Activated naive CD4-positive, alpha-beta T cell treated with anti-CD3 and anti-CD28 coated beads for 36 hours (primary cell): ENCODE results near the gene ZNF367. TPM values are rescaled to one million over a fixed set of nuclear protein-coding genes. Genes with fewer than 3 reads are reported as not detected.

ENCODE experiments used
- CTCF ChIA-PET: fragments of 350-600 bp; sonication (Branson Sonifier 250); formaldehyde crosslinking; loops from one replicate; lab custom pipeline; 2021; ENCODE audit warnings: antibody characterized with exemption; lab: Charles Lee
- DNase-seq: peaks from one replicate; pipeline ENCODE4 v3.0.0-alpha.2; 2020
- H3K27ac Mint-ChIP-seq: one replicate; pipeline ENCODE4 v1.8.0; 2021; ENCODE audit warnings: mild to moderate bottlenecking, mixed read lengths
- H3K27me3 Mint-ChIP-seq: one replicate; pipeline ENCODE4 v1.8.0; 2021; ENCODE audit warnings: low read depth, mixed read lengths
- H3K36me3 Mint-ChIP-seq: one replicate; pipeline ENCODE4 v1.8.0; 2021; ENCODE audit warnings: low read depth, mixed read lengths
- H3K4me1 Mint-ChIP-seq: one replicate; pipeline ENCODE4 v1.8.0; 2021; ENCODE audit warnings: low read depth, mixed read lengths
- H3K4me3 Mint-ChIP-seq: one replicate; pipeline ENCODE4 v1.8.0; 2021; ENCODE audit warnings: mild to moderate bottlenecking, moderate library complexity, mixed read lengths
- H3K9me3 Mint-ChIP-seq: one replicate; pipeline ENCODE4 v1.8.0; 2021; ENCODE audit warnings: mixed read lengths
- intact Hi-C: fragments of 100-400 bp; cut with micrococcal nuclease; formaldehyde crosslinking; loops from one replicate; pipeline ENCODE4 v1.15.1; 2023
- total RNA-seq, 2 experiments: library from RNA; stranded (reverse); gene quantifications; one replicate each; pipeline ENCODE4 v1.2.3, GENCODE V29; 2021

ZNF367 gene
- total RNA-seq, 2 experiments from 2014 or later, result 35.8 to 36.1 TPM

DNA sequence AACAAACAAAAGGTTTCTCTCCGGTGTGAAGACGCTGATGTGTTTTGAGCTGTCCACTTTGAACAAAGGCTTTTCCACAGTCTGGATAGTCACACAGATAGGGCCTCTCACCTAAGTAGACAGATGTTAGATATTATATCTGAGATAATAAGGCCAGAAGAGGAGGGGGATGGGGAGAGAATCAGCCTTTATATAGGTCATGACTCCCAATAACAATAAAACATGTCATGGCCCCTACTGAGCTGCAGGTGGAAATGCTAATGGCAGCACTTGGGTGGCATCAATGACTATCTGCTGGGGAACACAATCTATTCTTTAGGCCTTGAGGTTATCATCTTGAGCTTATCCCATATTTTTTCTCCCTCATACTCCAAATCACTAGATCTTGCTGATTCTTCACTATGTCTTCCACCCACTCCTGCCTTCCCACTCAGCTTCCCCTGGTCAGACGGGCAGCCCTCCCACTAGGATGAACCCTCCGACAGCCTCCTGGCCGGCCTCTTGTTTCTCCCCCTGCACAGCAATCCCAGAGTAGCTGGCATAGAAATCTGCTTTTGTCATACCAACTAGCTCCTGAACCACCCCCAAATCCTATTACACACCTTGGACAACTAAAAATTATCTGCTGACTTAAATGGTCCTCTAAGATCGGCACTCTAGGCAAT lies 23.2 kb downstream of the ZNF367 start:
- CTCF ChIA-PET, result no interaction called here
- DNase-seq, result no peak
- Mint-ChIP-seq H3K27ac (no peak overlapping the region), H3K9me3 (no peaks in the 10 kb centered on the region), H3K27me3 (no peaks in the 10 kb centered on the region), H3K4me1 (peaks cover 16% of the 10 kb centered on the region), H3K4me3 (no peak overlapping the region), H3K36me3 (peaks cover 55% of the 10 kb centered on the region)
- intact Hi-C loops, result no loop called here

DNA sequence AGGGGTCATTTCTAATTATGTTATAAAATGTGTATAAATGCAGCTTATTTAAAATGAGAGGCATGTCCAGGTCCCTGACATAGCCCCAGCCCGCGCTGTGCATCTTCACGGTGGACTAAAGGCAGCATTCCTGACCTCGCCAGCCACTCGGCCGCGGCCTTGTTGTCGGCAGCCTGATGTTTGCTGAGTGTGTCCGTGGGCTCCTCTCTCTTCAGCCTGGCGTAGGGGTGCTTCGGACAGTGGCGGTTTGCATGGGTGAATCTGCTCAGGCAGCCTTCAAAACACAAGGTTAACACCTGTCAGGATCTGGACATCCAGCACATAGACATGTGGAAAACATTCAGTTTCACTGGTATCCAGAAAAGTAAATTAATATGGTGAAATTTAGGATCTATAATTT lies 25.9 kb downstream of the ZNF367 start:
- intact Hi-C loops, result no loop called here

DNA sequence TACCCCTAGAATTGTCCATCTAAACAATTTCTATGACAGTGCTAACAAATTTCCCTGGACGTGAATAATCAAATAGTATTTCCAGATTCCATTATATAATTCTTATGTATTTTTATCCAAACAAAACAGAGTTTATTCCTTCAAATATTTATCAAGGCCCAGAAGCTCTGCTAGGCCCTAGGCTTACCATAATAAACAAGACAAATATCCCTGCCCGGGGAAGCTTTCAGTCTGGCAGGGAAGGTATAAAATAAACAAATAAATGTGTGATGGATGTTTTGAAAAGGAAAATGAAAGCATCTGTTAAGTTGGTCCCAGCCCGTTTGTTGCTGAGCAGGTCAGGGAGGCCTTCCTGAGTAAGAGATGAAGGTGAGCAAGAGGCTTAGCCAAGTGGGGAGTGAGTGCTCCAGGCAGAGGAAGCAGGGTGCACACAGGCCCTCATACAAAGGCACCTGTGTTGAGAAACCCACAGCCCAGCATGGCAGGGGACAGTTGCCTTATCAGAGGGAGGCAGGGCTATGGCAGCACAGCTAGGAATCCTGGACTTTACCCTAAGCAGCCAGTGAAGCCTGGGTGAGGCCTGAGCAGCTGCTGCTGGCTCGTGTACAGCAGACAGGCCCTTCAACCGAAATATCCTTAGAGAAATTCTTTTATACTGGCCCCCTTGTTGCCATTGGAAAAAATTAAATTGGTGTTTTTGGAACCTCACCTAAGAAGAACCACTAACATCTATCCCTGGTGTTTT lies 27.0 kb downstream of the ZNF367 start:
- intact Hi-C loops, result no loop called here
- Mint-ChIP-seq H3K36me3 (peaks cover 45% of the 10 kb centered on the region), H3K27ac (no peak overlapping the region), H3K9me3 (no peaks in the 10 kb centered on the region), H3K4me1 (peaks cover 2% of the 10 kb centered on the region), H3K27me3 (no peaks in the 10 kb centered on the region), H3K4me3 (no peak overlapping the region)
- no peak for DNase-seq
- CTCF ChIA-PET, result interaction anchor here (0.6 to 1.3 kb wide), 2 partner anchors 51 to 250 kb away, joined by 3 to 6 read pairs; no protein-coding TSS in a partner anchor

More for the DNA sequence above, 25.9 kb downstream of the ZNF367 start:
- no peak for DNase-seq
- Mint-ChIP-seq H3K4me3 (no peak overlapping the region), H3K36me3 (peaks cover 45% of the 10 kb centered on the region), H3K27ac (no peak overlapping the region), H3K27me3 (no peaks in the 10 kb centered on the region), H3K4me1 (peaks cover 2% of the 10 kb centered on the region), H3K9me3 (no peaks in the 10 kb centered on the region)
- CTCF ChIA-PET, result no interaction called here

DNA sequence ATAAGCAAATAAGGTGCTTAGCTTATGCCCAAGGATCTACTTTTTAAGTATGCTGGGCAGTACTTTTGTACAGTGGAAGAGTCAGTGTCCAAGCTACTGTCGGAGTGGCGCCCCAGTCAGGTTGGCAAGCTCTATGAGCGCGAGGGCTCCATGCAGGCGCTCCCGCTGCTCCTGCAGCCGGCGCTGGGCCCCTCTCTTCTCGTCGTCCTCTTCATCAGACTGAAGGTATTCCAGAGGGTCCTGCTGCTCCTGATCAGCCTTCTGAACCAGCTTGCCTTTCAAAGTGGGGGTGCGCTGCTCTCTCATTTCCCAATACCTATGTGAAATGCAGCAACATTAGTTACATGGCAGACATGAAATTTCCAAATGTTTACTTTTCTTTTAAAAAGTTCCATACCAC lies 30.0 kb downstream of the ZNF367 start:
- H3K4me1 Mint-ChIP-seq, result peaks cover 9% of the 10 kb centered on the region
- intact Hi-C loops, result no loop called here

DNA sequence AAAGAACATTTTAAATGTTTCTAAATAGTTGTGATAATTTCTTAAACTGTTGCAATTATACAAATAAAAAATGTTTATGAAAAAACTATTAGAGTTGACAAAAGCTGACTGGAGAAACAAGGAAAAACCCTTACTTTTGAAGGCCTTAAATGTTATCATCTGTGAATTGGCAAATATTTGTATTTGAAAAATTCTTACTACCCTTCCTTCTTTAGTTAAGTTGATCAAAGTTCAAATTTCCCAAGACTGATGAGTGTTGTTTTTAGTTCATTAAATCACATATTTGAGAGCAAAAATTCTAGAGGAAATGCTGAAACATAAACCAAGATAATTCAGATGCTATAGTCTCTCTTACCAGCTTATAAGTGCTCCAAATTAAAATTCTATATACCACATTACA lies 32.0 kb downstream of the ZNF367 start:
- peaks cover 28% of the 10 kb centered on the region for H3K36me3 Mint-ChIP-seq
- CTCF ChIA-PET, result interaction anchor here (1.4 kb wide), 1 partner anchor 180 kb away, joined by 3 read pairs; no protein-coding TSS in a partner anchor
- H3K4me3 Mint-ChIP-seq, result no peak overlapping the region
- H3K4me1 Mint-ChIP-seq, result peaks cover 18% of the 10 kb centered on the region
- no peak for DNase-seq
- intact Hi-C loops, result no loop called here
- no peaks in the 10 kb centered on the region for H3K9me3 Mint-ChIP-seq
- H3K27me3 Mint-ChIP-seq, result no peaks in the 10 kb centered on the region
- H3K27ac Mint-ChIP-seq, result no peak overlapping the region

More for the DNA sequence above, 30.0 kb downstream of the ZNF367 start:
- no peak for DNase-seq
- Mint-ChIP-seq H3K27me3 (no peaks in the 10 kb centered on the region), H3K27ac (no peak overlapping the region), H3K4me3 (no peak overlapping the region), H3K36me3 (peaks cover 42% of the 10 kb centered on the region), H3K9me3 (no peaks in the 10 kb centered on the region)
- CTCF ChIA-PET, result interaction anchor here (0.7 kb wide), 1 partner anchor 11 kb away, joined by 4 read pairs; no protein-coding TSS in a partner anchor

DNA sequence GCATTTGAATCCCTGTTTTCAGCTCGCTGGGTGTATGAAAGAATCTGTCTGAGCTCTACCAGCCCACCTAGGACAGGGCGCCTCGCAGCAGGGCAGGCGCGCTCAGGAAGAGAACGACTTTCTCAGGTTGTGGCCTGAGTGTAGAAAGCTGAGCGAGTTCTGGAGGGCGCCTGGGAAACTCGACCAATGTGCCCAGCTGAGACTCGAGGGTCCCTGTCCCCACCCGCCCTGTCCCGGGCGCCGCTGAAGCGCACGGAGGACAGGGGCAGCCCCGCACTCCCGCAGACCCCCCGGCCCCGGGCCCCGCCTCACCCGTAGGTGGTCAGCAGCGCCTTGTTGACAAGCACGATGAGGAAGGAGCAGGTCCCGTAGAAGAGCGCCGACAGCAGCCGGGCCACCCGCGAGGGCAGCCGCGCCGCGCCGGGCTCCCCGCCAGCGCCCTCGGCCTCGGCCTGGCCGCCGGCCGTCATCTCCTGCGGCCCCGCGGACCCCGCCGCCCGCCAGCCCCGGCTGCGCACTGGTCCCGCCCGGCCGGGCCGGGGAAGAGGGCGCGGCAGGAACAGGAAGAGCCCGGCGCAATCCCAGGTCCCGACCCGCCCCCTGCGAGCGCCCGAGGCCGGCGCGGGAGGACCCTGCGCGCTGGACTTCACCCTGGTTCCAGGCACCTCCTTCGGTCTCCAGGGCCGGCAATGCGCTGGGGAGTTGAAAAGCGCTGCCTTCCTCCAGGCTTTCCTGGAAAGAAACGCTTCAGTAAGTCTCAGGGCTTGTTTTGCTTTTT lies 34.8 kb downstream of the ZNF367 start, which contains the start of gene SLC35D2:
SLC35D2 (minus strand) TSS at position 547 of the 778 bp plus-strand sequence; CDS start at position 470, 77 bp downstream.
- Mint-ChIP-seq H3K4me3 (peak within 1 kb of the TSS; percentile 62), H3K36me3 (peaks cover 11% of the 10 kb centered on the region), H3K27me3 (no peaks in the 10 kb centered on the region), H3K9me3 (no peaks in the 10 kb centered on the region), H3K4me1 (peaks cover 20% of the 10 kb centered on the region), H3K27ac (no peak within 1 kb of the TSS)
- intact Hi-C loops, result loop anchor here (2.0 kb wide), 1 partner anchor 35 kb away; the partner anchor contains the start of gene ZNF367
- DNase-seq, result peak; percentile 7
- CTCF ChIA-PET, result interaction anchor here (1.2 to 1.3 kb wide), 2 partner anchors 9 to 56 kb away, joined by 3 to 4 read pairs; no protein-coding TSS in a partner anchor

DNA sequence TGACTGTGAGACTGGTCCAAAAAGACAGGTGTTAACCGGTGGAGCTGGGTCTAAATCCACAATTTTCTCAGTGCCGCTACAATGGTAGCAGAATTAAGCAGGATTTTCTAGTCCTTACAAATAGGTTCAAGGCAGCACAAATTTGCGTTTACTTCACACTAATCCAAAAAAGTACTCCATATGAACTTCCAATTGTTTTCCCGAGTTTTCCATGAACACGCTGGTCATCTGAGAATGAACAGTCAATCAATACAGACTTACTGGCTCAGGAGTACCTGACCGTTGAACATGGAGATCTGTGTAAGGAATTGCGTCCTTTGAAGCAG lies 35.4 kb downstream of the ZNF367 start:
- Mint-ChIP-seq H3K9me3 (no peaks in the 10 kb centered on the region), H3K27ac (no peak overlapping the region), H3K4me3 (peak overlapping the region; percentile 62), H3K27me3 (no peaks in the 10 kb centered on the region), H3K36me3 (peaks cover 11% of the 10 kb centered on the region), H3K4me1 (peaks cover 20% of the 10 kb centered on the region)
- no peak for DNase-seq
- intact Hi-C loops, result loop anchor here (2.0 kb wide), 1 partner anchor 36 kb away; the partner anchor contains the start of gene ZNF367
- CTCF ChIA-PET, result interaction anchor here (1.2 to 1.3 kb wide), 2 partner anchors 9 to 55 kb away, joined by 3 to 4 read pairs; no protein-coding TSS in a partner anchor

DNA sequence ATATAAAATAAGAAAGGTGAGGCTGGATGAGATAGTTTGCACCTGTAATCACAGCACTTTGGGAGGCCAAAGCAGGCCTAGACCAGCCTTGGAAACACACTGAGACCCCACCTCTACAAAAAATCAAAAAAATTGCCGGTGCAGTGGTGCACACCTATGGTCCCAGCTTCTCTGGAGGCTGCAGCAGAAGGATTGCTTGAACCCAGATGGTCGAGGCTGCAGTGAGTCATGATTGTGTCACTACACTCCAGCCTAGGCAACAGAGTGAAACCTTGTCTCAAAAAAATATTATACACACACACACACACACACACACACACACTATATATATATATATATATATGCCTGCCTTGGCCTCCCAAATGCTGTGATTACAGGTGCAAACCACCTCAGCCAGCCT lies 36.0 kb downstream of the ZNF367 start:
- CTCF ChIA-PET, result interaction anchor here (1.2 kb wide), 1 partner anchor 8 kb away, joined by 4 read pairs; no protein-coding TSS in a partner anchor
- Mint-ChIP-seq H3K9me3 (no peaks in the 10 kb centered on the region), H3K4me1 (peaks cover 20% of the 10 kb centered on the region), H3K27me3 (no peaks in the 10 kb centered on the region), H3K4me3 (no peak overlapping the region), H3K36me3 (peaks cover 11% of the 10 kb centered on the region), H3K27ac (no peak overlapping the region)
- peak; percentile 26 for DNase-seq
- intact Hi-C loops, result loop anchor here (2.0 kb wide), 1 partner anchor 37 kb away; the partner anchor contains the start of gene ZNF367

DNA sequence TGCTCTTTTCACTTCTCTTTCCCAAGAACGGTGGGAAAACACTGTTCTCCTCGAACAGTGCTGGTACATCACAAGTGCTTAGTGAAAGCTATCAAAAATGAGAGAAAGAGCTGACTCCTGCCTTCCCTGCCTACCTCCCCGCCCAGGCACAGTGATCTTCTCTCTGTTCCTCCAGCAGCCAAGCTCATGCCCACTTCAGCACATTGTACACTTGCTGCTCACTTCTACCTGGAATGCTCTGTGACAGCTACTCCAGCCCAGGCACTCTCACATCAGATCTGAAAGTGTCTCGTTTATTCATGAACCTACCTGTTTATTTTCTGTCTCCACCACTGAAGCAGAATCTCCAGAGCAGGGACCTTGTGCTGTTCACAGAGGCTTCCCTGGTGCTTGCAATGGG lies 36.5 kb downstream of the ZNF367 start:
- H3K4me1 Mint-ChIP-seq, result peaks cover 20% of the 10 kb centered on the region
- DNase-seq, result no peak
- H3K36me3 Mint-ChIP-seq, result peaks cover 9% of the 10 kb centered on the region
- H3K9me3 Mint-ChIP-seq, result no peaks in the 10 kb centered on the region
- no peak overlapping the region for H3K4me3 Mint-ChIP-seq
- intact Hi-C loops, result loop anchor here (2.0 kb wide), 1 partner anchor 37 kb away; the partner anchor contains the start of gene ZNF367
- CTCF ChIA-PET, result interaction anchor here (0.5 to 1.2 kb wide), 3 partner anchors 54 to 1254 kb away, joined by 3 to 5 read pairs (median 3); no protein-coding TSS in a partner anchor
- no peaks in the 10 kb centered on the region for H3K27me3 Mint-ChIP-seq
- no peak overlapping the region for H3K27ac Mint-ChIP-seq

DNA sequence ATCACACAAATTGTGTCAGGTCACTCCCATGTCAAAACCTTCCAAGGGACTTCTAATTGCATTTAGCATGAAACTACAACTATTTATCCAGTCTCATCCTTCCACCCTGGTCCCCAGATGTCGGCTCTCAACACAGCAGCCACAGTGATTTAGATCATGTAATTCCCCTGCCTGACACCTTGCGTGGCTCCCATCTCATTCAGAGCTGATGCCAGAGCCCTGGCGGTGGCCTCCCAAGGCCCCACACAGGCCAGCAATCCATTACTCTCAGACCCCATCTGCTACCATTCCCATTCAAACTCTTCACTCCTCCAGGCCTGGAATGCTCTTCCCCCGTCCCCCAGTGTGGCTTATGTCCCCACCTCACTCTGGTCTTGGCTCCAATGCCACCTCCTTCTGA lies 37.0 kb downstream of the ZNF367 start:
- Mint-ChIP-seq H3K4me1 (peaks cover 20% of the 10 kb centered on the region), H3K27me3 (no peaks in the 10 kb centered on the region), H3K27ac (no peak overlapping the region), H3K4me3 (no peak overlapping the region), H3K9me3 (no peaks in the 10 kb centered on the region), H3K36me3 (peaks cover 7% of the 10 kb centered on the region)
- intact Hi-C loops, result no loop called here
- CTCF ChIA-PET, result interaction anchor here (0.5 to 1.2 kb wide), 3 partner anchors 53 to 1254 kb away, joined by 3 to 5 read pairs (median 3); no protein-coding TSS in a partner anchor
- no peak for DNase-seq

DNA sequence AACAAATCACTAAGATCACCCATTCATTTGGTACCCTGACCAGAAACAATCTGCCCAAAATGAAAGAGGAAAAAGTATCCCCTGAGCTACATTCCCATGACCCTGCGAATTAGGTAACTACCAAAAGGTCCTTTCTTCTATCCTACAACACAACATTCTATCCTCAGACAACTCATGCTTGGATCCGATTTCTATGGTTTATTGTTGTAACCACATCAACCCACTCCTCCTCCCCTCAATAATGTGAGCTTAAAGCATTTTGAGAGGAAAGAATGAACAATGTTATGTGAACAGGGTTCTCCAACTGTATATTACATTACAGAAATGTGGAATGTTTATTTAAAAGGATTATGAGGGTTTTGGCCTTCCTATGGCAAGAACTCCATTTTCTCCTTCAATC lies 38.7 kb downstream of the ZNF367 start:
- H3K9me3 Mint-ChIP-seq, result no peaks in the 10 kb centered on the region
- intact Hi-C loops, result no loop called here
- no peak overlapping the region for H3K4me3 Mint-ChIP-seq
- no peaks in the 10 kb centered on the region for H3K27me3 Mint-ChIP-seq
- no peak for DNase-seq
- peaks cover 20% of the 10 kb centered on the region for H3K4me1 Mint-ChIP-seq
- peaks cover 4% of the 10 kb centered on the region for H3K36me3 Mint-ChIP-seq
- CTCF ChIA-PET, result no interaction called here
- no peak overlapping the region for H3K27ac Mint-ChIP-seq
